Measurements from ENCODE around the gene ZDHHC4. TPM values are rescaled to one million over a fixed set of nuclear protein-coding genes. Genes with fewer than 3 reads are reported as not detected.

ZDHHC4 gene
- total and polyA plus RNA-seq, 9 of the 15 experiments (the other 6 are each of a cell fraction or from before 2014, with no cell fraction given): 33.4 to 106 (median 58.3) TPM

GRCh38 chr7:6614953-6615722 lies 37.9 kb downstream of the ZDHHC4 start, which contains the start of gene ZNF853:
Gene ZNF853 (plus strand): TSS chr7:6615610. CDS start chr7:6616175, 565 bp downstream.
- Histone ChIP-seq H3K9me1 (ENCODE audit: control insufficient read depth, insufficient read depth, low read length) (no peaks in the 10 kb centered on the region), H3K9ac (ENCODE audit: insufficient read depth in 1 of 2, low read depth in 2 of 2, low read length in 2 of 2) (no peak within 1 kb of the TSS), H3K27ac (ENCODE audit: extremely low read depth, low read depth, low read length) (no peak within 1 kb of the TSS), H3K4me3 (no peak within 1 kb of the TSS), H3K79me2 (ENCODE audit: control insufficient read depth, insufficient read depth, low read length) (no peaks in the 10 kb centered on the region), H3K9me3 (replicated peaks; ENCODE audit: control insufficient read depth, insufficient read depth, low read depth, low read length) (no peaks in the 10 kb centered on the region), H3K27me3 (ENCODE audit: control insufficient read depth in 2 of 2, insufficient read depth in 2 of 2, low read length in 2 of 2) (peaks cover 32 to 64% of the 10 kb centered on the region in 2 experiments), H3K36me3 (ENCODE audit: control insufficient read depth, insufficient read depth, low read length) (no peaks in the 10 kb centered on the region), H4K20me1 (replicated peaks; ENCODE audit: control insufficient read depth, insufficient read depth, low read length) (no peaks in the 10 kb centered on the region), H3K4me1 (replicated peaks in 1 of 2; ENCODE audit: control insufficient read depth in 2 of 2, insufficient read depth in 2 of 2, low read length in 2 of 2) (peaks cover 0 to 16% of the 10 kb centered on the region in 2 experiments; a peak in 2 of 5 replicates), H2AFZ (ENCODE audit: low read depth, low read length) (no peak within 1 kb of the TSS), H3K4me2 (ENCODE audit: insufficient read depth, low read length) (no peak within 1 kb of the TSS)
- peak in 2 of 4 experiments; percentile 25 to 33 for DNase-seq (ENCODE audit: extremely low read depth in 1 of 4, low spot score in 3 of 4)
- in situ Hi-C loops (cut with MboI): no loop called here
- no TSS peak for BruUV-seq (replicated peaks)
- ATAC-seq: no peak
- 61% methylated on average over 31 of the region's 91 CpGs for whole genome bisulfite sequencing (ENCODE audit: insufficient coverage, low coverage, missing lambda C conversion rate)
- FAIRE-seq: no peak
- CTCF ChIA-PET (ENCODE audit: low intra/inter-chr PET ratio): no interaction called here
- TF ChIP-seq E2F8 (IDR thresholded peaks at IDR 0.05; ENCODE audit: low read depth, partially characterized antibody): no peak
- TF ChIP-seq ESRRB (CRISPR knock-in tag; IDR thresholded peaks at IDR 0.05; ENCODE audit: borderline replicate concordance): no peak
- no peak for TF ChIP-seq SUPT5H (IDR thresholded peaks at IDR 0.05)
- TF ChIP-seq ZNF707 (CRISPR knock-in tag; conservative IDR thresholded peaks at IDR 0.05): no peak
- no peak for TF ChIP-seq ZBTB43 (CRISPR knock-in tag; IDR thresholded peaks at IDR 0.05)
- POLR2A ChIA-PET: no interaction called here
- intact Hi-C loops (cut with micrococcal nuclease): no loop called here
